A673 (cell line): Measurements from ENCODE around the gene RNF187. TPM values are rescaled to one million over a fixed set of nuclear protein-coding genes. Genes with fewer than 3 reads are reported as not detected.

Experiments used
- BruUV-seq: library from RNA; stranded (reverse); fragments of 400-500 nt; replicated peaks from 2 replicates; lab custom pipeline; 2021; lab: Mats Ljungman, UMichigan
- CTCF ChIA-PET: fragments of 300-600 bp; sonication (Branson Sonifier 250); formaldehyde crosslinking; loops from one replicate; lab custom pipeline; 2022; ENCODE audit warnings: antibody characterized with exemption; lab: Charles Lee
- POLR2A ChIA-PET: fragments of 300-600 bp; sonication (Branson Sonifier 250); formaldehyde crosslinking; loops from one replicate; lab custom pipeline; 2022; ENCODE audit warnings: antibody characterized with exemption; ENCODE audit not compliant: low non-redundant PET; lab: Charles Lee
- DNase-seq: peaks from one replicate; pipeline ENCODE4 v3.0.0-alpha.2; 2015; ENCODE audit warnings: low spot score
- H3K27ac ChIP-seq: fragments of 200-600 bp; sonication (generic); 2 replicates; pipeline ENCODE4 v1.5.1; 2016; ENCODE audit warnings: mixed run types, low read depth, mild to moderate bottlenecking, mixed read lengths, antibody characterized with exemption, low read length; ENCODE audit not compliant: poor library complexity, severe bottlenecking
- H3K27me3 ChIP-seq: fragments of 200-600 bp; sonication (generic); replicated peaks from 2 replicates; pipeline ENCODE4 v1.6.1; 2017; ENCODE audit warnings: mixed run types, low read depth, mild to moderate bottlenecking, mixed read lengths, antibody characterized with exemption, low read length; ENCODE audit not compliant: insufficient read depth, poor library complexity
- H3K36me3 ChIP-seq: fragments of 200-600 bp; sonication (generic); 2 replicates; pipeline ENCODE4 v1.6.1; 2016; ENCODE audit warnings: mixed run types, mild to moderate bottlenecking, mixed read lengths, antibody characterized with exemption, low read length; ENCODE audit not compliant: insufficient read depth, poor library complexity, severe bottlenecking
- H3K4me1 ChIP-seq: fragments of 200-600 bp; sonication (generic); 2 replicates; pipeline ENCODE4 v1.6.1; 2017; ENCODE audit warnings: mixed run types, mild to moderate bottlenecking, mixed read lengths, antibody characterized with exemption, low read length; ENCODE audit not compliant: insufficient read depth, poor library complexity, severe bottlenecking
- H3K4me3 ChIP-seq: fragments of 200-600 bp; sonication (generic); 2 replicates; pipeline ENCODE4 v1.5.1; 2016; ENCODE audit warnings: low read depth, mixed run types, mild to moderate bottlenecking, mixed read lengths, low read length; ENCODE audit not compliant: poor library complexity, severe bottlenecking
- H3K9me3 ChIP-seq: fragments of 200-600 bp; sonication (generic); 2 replicates; pipeline ENCODE4 v1.6.1; 2016; ENCODE audit warnings: mixed run types, low read depth, mild to moderate bottlenecking, mixed read lengths, antibody characterized with exemption, low read length; ENCODE audit not compliant: poor library complexity, severe bottlenecking
- EZH2 ChIP-seq: fragments of 200-600 bp; sonication (generic); IDR thresholded peaks from 2 replicates; pipeline ENCODE4 v1.6.1; 2017; ENCODE audit warnings: borderline replicate concordance, low read depth, mild to moderate bottlenecking, mixed read lengths, antibody characterized with exemption, low read length; ENCODE audit not compliant: poor library complexity, severe bottlenecking
- intact Hi-C: fragments of 100-400 bp; cut with micrococcal nuclease; formaldehyde crosslinking; loops from one replicate; pipeline ENCODE4 v1.10.0; 2022; ENCODE audit not compliant: unreplicated experiment
- total RNA-seq: library from RNA; stranded (reverse); gene quantifications from 2 replicates; pipeline ENCODE4 v1.2.3, GENCODE V29; 2021
- TF ChIP-seq, protein P1 (sequence below): fragments of 300-800, 200-600 bp; sonication (generic); conservative IDR thresholded peaks from 2 replicates; pipeline ENCODE4 v1.5.1; 2017; ENCODE audit warnings: low read depth, mild to moderate bottlenecking, antibody characterized with exemption, low read length, moderate library complexity, mixed read lengths

Gene RNF187
- total RNA-seq, 1 experiment from 2014 or later: 146 TPM

DNA sequence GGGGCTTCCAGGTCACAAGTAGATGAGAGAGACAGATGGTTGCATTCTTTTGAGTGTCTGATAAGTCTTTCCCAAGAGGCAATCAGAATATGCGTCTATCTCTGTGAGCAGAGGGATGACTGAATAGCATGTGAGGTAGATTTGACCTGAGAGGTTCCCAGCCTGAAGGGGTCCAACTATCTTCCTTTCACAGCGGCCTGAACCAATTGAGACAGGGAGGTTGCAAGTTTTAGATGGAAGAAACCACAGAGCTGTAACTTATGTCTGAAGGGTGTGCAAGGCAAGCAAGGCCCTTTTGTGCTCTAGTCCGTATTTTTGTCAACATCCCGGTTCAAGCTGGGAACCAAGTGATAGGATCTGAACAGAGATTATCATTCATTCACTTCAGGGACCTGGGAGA lies 9.9 kb upstream of the RNF187 start:
- TF ChIP-seq EZH2: no peak
- TF ChIP-seq, protein P1, sequence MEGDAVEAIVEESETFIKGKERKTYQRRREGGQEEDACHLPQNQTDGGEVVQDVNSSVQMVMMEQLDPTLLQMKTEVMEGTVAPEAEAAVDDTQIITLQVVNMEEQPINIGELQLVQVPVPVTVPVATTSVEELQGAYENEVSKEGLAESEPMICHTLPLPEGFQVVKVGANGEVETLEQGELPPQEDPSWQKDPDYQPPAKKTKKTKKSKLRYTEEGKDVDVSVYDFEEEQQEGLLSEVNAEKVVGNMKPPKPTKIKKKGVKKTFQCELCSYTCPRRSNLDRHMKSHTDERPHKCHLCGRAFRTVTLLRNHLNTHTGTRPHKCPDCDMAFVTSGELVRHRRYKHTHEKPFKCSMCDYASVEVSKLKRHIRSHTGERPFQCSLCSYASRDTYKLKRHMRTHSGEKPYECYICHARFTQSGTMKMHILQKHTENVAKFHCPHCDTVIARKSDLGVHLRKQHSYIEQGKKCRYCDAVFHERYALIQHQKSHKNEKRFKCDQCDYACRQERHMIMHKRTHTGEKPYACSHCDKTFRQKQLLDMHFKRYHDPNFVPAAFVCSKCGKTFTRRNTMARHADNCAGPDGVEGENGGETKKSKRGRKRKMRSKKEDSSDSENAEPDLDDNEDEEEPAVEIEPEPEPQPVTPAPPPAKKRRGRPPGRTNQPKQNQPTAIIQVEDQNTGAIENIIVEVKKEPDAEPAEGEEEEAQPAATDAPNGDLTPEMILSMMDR: no peak
- CTCF ChIA-PET: no interaction called here
- H3K27ac ChIP-seq: no peak overlapping the region
- DNase-seq: no peak
- intact Hi-C loops: no loop called here
- POLR2A ChIA-PET: no interaction called here
- no peaks in the 10 kb centered on the region for H3K4me1 ChIP-seq
- H3K36me3 ChIP-seq: no peaks in the 10 kb centered on the region
- no peaks in the 10 kb centered on the region for H3K27me3 ChIP-seq
- no peaks in the 10 kb centered on the region for H3K9me3 ChIP-seq
- no TSS peak for BruUV-seq
- no peak overlapping the region for H3K4me3 ChIP-seq

- Histone ChIP-seq H3K9me3 (no peaks in the 10 kb centered on the region), H3K4me1 (no peaks in the 10 kb centered on the region), H3K36me3 (no peaks in the 10 kb centered on the region), H3K27ac (no peak overlapping the region), H3K27me3 (no peaks in the 10 kb centered on the region), H3K4me3 (no peak overlapping the region)
- intact Hi-C loops: no loop called here
- TF ChIP-seq EZH2: no peak
- TF ChIP-seq, protein P1: no peak
- no peak for DNase-seq
- ChIA-PET POLR2A (no interaction called here), CTCF (no interaction called here)
- no TSS peak for BruUV-seq
Measured at GRCh38 chr1:228478326-228478725, 8.9 kb upstream of the RNF187 start.

GRCh38 chr1:228478912-228479711 lies 8.1 kb upstream of the RNF187 start:
- H3K27me3 ChIP-seq: no peaks in the 10 kb centered on the region
- no peak overlapping the region for H3K27ac ChIP-seq
- no peaks in the 10 kb centered on the region for H3K9me3 ChIP-seq
- ChIA-PET POLR2A (no interaction called here), CTCF (interaction anchor here (0.6 kb wide), 1 partner anchor 472 kb away, joined by 3 read pairs; the partner anchor contains the start of gene WNT3A)
- no peak overlapping the region for H3K4me3 ChIP-seq
- intact Hi-C loops: no loop called here
- no peak for DNase-seq
- no peak for TF ChIP-seq EZH2
- TF ChIP-seq, protein P1: no peak
- BruUV-seq: no TSS peak
- no peaks in the 10 kb centered on the region for H3K36me3 ChIP-seq
- no peaks in the 10 kb centered on the region for H3K4me1 ChIP-seq
